ENCODE data around the gene CCNJL. TPM values are rescaled to one million over a fixed set of nuclear protein-coding genes. Genes with fewer than 3 reads are reported as not detected.
"Not testable (repeated sequence)": the region's sequence is repeated elsewhere in the genome, so short reads cannot be mapped to it uniquely, and the experiment has no call there.

Gene CCNJL, protein sequence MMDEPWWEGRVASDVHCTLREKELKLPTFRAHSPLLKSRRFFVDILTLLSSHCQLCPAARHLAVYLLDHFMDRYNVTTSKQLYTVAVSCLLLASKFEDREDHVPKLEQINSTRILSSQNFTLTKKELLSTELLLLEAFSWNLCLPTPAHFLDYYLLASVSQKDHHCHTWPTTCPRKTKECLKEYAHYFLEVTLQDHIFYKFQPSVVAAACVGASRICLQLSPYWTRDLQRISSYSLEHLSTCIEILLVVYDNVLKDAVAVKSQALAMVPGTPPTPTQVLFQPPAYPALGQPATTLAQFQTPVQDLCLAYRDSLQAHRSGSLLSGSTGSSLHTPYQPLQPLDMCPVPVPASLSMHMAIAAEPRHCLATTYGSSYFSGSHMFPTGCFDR
- under 1 TPM in 1 of 2 experiments, not detected in 1; 0.13 TPM for total RNA-seq

DNA sequence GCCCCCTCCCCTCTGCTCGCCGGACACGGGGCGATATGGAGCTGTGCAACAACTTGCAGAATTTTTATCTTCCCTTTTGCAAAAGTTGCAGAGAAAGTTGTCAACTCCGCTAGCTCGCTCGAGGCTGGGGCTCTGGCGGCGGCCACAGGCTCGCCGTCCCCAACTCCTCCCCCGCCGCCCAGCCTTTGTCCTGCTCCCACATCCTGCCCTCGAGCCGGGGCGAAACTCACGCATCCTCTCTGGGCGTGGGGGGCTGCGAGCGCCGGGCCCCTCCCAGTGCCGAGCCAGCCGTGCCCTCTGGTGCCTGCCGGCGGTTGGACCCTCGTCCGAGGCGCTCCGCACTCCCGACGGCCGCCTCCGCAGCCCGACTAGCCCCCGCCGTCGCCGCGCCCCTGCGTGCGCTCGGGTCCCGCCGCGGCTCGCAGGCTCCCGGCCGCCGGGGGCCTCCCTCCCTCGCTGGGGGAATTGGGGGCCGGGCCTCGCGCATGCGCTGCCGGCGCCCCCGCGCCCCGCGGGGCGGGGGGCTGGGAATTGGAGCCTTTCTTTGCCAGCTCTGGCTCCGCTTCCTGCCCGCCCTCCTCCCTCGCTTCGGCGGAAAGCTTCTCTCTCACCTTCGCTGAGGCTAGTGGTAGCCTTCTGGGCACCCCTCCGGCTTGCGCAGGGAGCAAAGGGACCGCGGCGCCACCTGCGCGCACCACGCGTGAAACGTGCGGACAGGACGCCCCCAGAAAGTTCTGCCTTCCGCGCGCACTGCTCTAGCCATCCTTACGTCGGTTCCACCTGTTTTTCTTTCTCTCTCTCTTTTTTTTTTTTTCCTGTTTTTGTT is at the start of gene CCNJL:
CCNJL (minus strand) TSS at position 431 of the 826 bp plus-strand sequence. CDS start 641 bp downstream, outside the sequence.
- CTCF ChIA-PET: interaction anchor here (0.7 to 0.9 kb wide), 2 partner anchors 33 to 130 kb away, joined by 3 read pairs; no protein-coding TSS in a partner anchor

DNA sequence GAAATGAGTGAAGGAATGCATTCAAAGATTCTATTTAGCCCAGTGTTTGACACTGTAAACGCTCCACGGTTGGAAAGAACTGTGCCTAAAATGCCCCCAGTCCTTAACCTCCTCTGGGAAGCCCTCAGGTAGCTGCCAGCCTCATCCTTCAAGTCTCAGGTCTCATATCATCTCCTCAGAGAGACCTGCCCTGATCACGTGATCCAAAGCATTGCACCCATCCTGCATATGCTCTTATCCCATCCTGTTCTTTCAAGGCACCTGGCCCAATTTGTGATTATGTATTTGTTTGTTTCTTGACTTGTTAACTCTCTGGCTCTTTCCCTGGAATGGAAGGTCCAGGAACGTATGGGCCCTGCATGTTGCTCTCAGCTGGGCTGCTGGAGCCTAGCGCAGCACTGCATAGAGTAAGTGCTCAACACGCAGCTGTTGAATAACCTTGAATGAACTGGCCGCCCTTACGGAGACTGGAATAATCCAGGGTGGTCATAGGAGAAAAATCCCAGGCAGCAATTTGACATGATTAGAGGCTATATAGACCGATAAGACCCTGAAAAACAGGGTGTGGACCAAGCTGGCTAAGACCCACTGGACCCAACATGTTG is 49.4 kb upstream of the CCNJL start:
- ChIA-PET POLR2A (no interaction called here), CTCF (no interaction called here)

More for the DNA sequence above, at the start of gene CCNJL:
- POLR2A ChIA-PET: no interaction called here

DNA sequence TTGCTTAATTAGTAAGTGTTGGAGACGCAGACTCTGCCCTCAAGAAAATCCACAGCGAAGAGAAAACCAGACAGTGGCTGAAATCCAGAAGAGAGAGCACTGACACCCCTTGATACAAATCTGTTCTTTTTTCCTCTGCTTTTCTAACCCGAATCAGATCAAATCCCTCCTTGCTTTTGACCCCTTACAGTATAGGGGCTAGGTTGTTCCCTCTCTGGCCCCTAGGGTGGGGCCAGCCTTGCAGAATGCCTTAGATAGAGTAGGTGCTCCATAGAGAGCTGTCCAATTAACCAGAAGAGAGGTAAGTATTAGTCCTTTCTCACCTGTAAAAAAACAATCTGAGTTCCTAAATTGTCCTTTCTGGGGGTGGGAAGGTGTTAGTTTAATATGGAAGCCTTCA is 47.9 kb upstream of the CCNJL start:
- ChIA-PET POLR2A (no interaction called here), CTCF (no interaction called here)

DNA sequence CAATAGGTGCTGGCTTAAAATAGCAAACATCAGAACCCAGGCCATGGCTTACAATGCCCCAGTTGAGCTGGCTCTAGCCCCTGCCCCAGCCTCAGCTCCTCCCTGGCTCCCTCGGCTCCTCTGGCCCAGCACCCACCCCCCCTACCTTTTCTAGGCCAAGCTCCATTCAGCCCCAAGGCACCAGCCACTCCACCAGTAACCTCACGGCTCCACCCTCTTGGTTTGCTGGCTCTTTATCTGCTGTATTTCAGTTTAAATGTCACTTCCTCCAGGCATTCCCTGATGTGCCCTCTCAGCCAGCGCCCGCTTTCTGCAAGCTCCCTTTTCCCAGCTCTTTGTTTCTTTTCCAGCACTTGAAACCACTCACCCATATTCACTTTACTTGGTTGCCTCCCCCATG is 47.5 kb upstream of the CCNJL start:
- POLR2A ChIA-PET: no interaction called here
- CTCF ChIA-PET: no interaction called here

DNA sequence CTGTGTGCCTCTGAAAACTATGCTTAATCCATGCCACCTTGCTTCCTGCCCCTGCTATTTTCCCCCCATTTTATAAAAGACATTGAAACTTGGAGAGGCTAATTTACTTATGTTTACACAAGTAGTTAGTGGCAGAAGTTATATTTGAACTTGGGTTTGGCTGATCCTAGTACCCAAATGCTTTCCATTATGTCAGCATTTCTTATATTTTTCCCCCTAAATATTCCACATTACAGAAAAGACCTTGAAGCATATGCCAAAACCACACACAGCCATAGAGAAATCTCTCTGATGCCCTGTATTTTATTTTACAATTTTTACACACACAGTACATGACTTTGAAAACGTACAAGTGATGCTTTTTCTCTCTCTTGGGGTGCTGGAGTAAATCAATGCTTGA is 46.9 kb upstream of the CCNJL start:
- CTCF ChIA-PET: no interaction called here
- POLR2A ChIA-PET: no interaction called here

DNA sequence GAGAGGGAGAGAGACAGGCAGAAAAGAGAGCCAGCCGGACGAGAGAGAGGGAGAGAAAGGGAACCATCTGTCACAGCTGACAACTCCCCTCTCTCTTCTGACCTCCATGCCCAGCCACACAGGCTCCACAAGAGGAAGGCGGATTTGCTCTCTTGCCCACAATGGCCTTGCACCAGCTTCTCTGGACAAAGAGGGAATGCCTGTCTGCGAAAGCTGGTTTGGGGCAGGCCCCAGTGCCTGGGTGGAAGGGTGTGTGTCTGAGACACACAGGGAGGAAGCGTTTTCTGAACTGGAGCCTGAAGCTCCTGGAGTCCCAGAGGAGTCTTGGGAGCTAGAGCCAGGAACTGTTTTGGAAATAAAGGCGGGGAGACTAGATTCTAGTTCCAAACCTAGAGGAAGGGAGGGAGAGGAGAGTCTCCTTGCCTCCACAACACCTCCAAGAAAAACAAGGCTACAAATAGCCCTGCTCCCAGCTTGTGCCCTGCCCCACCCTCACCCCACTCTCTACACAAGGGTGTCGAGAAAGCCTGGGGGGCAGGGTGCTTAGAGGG is 45.6 kb upstream of the CCNJL start:
- CTCF ChIA-PET: interaction anchor here (0.6 kb wide), 1 partner anchor 200 kb away, joined by 4 read pairs; no protein-coding TSS in a partner anchor
- POLR2A ChIA-PET: no interaction called here

DNA sequence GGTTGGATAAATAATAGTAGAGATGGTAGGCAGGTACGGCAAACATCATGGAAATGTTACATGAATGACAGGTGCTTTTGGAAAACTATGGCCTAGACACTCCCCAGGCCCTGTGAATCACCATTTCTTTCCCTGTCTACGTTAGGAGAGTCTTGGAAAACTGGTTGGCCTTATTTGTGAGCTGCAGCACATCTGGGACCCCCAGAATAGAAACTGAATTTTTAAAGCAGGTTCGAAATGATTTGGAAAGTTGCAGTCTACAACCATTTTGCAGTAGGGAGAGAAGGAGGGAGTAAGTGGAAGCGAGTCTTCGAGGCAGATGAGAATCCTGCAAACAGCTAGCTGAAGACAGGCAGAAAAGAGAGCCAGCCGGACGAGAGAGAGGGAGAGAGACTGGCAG is 45.0 kb upstream of the CCNJL start:
- POLR2A ChIA-PET: no interaction called here
- CTCF ChIA-PET: interaction anchor here (1.3 kb wide), 1 partner anchor 38 kb away, joined by 3 read pairs; no protein-coding TSS in a partner anchor

DNA sequence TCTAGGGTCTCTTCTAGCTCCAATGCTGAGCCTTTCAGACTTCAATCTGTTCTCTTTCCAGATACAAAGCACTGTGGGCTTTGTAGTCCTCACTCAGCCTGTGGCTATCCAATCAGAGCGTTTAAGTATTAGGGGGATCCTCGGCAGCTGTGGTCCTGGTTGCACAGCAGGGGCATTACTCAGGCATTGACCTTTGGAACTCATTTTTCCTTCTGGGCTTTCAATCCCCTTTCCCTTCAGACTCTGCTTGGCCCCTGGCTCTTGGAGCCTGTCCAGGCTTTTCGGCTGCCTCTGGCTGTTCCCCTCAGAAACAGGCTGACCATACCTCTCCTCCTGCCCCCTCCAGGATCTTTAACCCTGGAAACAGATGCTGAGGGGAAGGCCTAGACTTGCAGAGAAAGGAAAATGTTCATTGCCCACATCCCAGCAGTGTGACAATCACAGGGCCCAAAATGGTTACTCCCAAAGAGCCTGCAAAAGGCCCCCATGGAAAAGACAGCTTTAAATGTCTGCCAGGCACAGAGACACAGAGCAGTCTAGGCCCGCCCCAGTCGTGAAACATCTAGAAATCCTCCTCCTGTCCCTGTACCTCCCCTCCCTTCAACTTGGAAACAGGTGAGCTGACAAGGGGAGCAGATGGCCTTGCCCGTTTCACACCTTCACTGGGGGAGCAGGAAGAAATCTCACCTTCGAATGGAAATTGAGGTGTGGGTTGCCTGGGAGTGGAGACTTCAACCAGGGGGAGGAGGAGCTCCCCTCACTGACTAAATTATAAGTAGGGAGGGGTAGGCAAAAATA is 44.4 kb upstream of the CCNJL start:
- CTCF ChIA-PET: interaction anchor here (0.6 to 1.3 kb wide), 2 partner anchors 39 to 161 kb away, joined by 3 to 4 read pairs; no protein-coding TSS in a partner anchor

DNA sequence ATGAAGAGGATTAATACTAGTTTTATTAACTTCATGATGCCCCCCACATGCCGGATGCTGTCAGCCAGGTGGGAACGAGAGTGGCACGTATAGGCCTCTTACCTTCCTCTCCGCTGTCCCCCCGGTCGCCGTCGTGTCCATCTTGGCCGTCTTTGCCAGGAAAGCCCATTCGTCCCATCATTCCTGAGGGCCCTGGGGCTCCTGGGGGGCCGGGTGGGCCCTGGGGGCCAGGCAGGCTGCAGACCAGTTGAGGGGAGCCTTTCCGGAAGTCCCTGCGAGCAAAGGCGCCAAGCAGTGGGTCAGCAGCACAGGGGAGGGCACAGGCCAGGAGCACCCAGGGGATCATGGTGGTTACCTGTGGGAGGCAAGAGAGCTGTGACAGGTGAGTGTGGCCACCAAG is 42.3 kb upstream of the CCNJL start:
- ChIA-PET CTCF (no interaction called here), POLR2A (no interaction called here)

More for the DNA sequence above, 44.4 kb upstream of the CCNJL start:
- POLR2A ChIA-PET: no interaction called here

DNA sequence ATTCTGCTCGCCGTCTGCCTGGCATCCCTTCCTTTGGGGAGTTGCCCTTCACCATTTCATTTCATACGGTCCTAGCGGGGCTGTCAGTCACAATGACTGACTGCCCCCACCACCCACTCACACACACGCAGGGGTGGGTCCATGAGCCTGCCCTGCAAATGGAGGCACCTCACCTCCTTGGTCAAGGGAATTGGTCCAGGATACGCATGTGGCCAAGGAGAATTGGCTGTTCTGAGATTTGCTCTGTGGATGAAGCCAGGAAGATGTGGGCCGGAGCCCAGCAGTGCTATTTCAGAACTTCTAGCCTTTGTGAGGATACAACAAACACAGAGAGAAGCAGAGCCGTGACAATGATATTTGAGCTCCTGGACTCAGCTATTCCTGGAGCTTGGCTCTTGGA is 41.0 kb upstream of the CCNJL start:
- POLR2A ChIA-PET: no interaction called here
- CTCF ChIA-PET: interaction anchor here (0.6 kb wide), 1 partner anchor 831 kb away, joined by 3 read pairs; no protein-coding TSS in a partner anchor

DNA sequence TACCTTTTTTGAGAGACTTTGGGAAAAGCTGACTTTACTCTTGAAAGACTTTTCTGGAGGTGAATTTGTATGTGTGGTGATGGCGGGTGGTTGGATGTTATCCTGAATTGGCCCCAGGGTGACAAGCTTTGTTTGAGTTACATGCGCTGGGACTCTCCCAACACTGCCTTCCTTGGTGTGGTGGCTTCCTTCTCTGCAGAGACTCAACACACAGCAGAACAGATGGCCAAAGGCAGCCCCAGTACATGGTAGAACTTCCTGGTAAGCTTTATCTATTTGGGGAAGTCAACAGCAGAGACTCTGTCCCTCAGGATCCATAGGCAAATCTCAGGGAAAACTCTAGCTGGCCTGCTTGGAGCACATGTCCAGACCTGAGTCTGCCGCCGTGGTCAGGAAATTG is 39.9 kb upstream of the CCNJL start:
- POLR2A ChIA-PET: no interaction called here
- CTCF ChIA-PET: no interaction called here

DNA sequence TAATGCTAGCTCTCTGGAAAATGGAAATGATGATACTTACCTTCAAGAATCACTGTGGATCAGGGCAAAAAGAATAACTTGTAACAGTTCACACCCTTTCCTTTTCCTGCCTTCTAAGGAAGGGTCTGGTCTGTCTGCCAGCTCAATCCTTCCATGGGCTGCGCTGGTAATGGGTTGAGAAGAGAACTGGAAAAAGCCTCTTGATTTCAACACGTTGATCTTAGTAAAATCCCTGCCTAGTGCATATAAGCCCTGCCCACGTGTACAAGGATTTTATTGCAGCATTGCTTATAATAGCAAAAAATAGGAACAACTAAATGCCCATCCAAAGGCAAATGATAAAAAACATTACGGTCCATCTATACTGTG is 37.6 kb upstream of the CCNJL start:
- CTCF ChIA-PET: no interaction called here
- POLR2A ChIA-PET: no interaction called here

DNA sequence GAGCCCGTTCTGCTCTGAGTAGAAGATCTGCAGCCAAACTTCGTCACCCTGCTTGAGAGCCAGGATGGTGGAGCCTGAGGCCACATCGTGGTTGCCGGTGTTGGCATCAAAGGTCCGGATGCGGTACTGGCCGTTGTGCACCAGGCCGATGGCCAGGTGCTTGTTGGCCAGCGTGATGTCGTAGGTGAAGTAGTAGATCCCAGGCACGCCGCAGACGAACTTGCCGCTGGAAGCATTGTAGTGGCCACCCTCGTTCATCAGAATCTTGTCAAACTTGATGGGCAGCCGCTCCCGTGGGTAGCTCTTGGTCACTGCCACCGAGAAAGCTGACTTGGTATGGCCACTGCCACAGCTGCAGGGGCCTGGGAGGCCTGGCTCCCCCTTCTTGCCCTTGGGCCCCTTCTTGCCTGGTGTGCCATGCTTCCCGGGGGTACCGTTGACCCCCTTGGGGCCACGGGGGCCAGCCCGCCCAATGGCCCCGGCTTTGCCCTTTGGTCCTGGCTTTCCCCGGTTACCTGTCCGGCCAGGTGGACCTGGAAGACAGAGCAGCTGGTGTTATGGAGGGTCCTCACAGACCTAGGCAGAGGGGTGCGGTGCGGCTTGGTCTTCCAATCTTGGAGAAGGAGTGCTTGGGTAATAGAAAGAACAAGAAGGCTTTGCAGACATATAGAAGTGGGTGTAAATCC is 37.0 kb upstream of the CCNJL start:
- POLR2A ChIA-PET: no interaction called here
- CTCF ChIA-PET: no interaction called here

DNA sequence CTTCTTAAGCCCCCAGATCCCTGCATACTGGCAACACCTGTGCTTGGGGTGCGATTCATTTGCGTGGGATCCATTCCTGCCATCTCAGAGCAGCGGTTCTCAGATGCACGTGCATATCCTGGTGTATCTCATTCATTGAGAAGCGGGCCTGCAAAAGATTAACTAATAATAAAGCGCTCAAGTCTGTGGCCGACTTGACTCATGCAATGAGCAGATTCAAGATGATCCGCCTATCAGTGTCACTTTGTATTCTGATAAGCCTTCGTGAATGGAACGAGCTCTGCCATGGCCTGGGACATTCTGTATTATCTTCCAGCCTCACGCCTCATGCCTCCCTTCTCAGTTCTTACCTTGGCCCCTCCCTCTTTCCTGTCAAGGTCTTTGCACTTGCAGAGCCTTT is 35.7 kb upstream of the CCNJL start:
- ChIA-PET POLR2A (no interaction called here), CTCF (interaction anchor here (1.4 kb wide), 1 partner anchor 149 kb away, joined by 4 read pairs; no protein-coding TSS in a partner anchor)

DNA sequence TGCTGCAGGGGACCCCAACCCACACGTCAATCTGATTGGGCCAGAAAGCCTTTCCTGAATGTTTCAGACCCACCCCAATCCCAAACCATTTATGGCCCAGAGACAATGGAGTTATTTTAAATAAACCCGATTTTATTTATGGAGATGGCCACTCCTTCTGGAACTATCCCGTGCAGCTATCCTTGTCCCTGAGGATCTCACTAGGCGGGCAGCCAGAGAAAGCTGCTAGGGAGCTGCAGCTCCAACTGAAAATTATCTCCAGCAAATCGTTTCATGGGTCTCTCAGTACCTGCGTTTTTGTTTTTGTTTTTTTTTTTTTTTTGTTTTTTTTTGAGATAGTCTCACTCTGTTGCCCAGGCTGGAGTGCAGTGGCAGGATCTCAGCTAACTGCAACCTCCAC is 35.1 kb upstream of the CCNJL start:
- POLR2A ChIA-PET: interaction anchor here (0.6 kb wide), 1 partner anchor 53 kb away, joined by 3 read pairs; the partner anchor contains the start of gene FAM200C
- CTCF ChIA-PET: interaction anchor here (1.4 kb wide), 1 partner anchor 148 kb away, joined by 4 read pairs; no protein-coding TSS in a partner anchor

DNA sequence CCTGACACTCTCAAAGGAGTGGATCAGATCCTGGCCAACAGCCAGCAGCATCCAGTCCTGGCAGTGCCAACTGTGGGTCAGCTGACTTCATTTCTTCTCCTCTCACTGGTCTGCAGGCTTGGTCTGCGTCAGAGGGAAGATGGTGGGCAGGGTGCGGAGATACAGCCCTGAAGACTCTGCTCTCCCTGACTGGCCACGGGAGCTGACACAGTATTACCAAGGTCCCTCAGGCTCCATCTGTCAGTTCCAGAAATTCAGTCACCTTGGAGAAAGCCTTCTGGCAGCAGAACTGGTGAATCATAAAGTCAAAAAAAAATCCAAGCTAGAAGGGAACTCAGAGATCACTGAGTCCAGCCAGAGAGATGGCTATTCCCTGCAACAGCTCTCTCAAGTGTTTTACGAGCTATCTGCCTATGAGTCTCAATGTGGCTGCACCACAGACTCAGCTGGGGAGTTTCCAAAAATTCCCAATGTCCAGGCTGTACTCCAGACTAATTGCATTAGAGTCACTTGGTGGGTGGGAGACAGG is 30.1 kb upstream of the CCNJL start:
- ChIA-PET POLR2A (no interaction called here), CTCF (interaction anchor here (1.8 to 2.2 kb wide), 2 partner anchors 321 to 322 kb away, joined by 4 to 7 read pairs; no protein-coding TSS in a partner anchor)

DNA sequence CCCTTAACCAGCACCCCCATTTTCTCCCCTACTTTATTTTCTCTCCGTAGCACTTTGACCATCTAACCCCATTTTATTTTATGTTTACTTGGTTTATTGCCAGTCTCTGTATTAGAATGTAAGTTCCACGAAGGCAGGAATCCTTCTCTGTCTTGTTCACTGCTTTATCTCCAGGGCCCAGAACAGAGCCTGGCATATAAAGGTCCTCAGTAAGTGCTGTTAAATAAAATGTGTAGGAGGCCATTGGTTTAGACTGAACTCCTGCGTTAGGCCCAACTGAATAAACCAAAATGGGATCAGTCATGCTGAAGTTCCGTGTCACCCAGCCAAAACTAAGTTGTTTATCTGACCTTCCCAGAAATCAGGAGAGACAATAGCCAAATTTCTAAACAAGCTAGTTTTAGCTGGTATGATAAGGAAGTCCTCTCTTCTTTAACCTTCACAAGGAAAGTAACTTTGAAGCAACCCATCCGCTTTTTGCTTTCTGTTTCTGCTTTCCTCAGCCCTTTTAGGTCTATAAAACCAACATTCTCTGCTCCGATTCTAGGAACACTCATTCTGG is 29.0 kb upstream of the CCNJL start:
- CTCF ChIA-PET: interaction anchor here (2.2 kb wide), 1 partner anchor 319 kb away, joined by 7 read pairs; no protein-coding TSS in a partner anchor
- POLR2A ChIA-PET: no interaction called here

DNA sequence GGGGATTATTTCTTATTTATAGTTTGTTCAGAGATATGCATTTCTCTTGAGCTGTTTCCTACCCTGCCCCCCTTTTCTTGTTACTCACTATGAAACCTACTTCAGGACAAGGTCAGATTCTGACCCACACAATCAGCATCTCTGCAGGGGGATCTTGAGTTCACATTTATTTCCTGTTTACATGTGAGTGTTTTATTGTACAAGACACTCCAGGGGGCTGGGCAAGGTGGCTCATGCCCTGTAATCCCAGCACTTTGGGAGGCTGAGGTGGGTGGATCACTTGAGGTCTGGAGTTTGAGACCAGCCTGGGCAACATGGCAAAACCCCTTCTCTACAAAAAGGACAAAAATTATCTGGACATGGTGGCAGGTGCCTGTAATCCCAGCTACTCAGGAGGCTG is 28.1 kb upstream of the CCNJL start:
- CTCF ChIA-PET: interaction anchor here (0.6 kb wide), 1 partner anchor 167 kb away, joined by 7 read pairs; no protein-coding TSS in a partner anchor
- POLR2A ChIA-PET: not testable (repeated sequence)

All from activated CD8-positive, alpha-beta memory T cell treated with anti-CD3 and anti-CD28 coated beads for 36 hours (primary cell).